Activated CD4-positive, alpha-beta T cell treated with anti-CD3 and anti-CD28 coated beads, Interleukin-10, Interleukin-2, amounts not matched to agents 100 ng/mL and 50 ng/mL, durations not matched to agents 16 hours and 8 hours (primary cell): ENCODE results near the gene MTMR6.

Experiments
- DNase-seq: peaks from one replicate; pipeline ENCODE4 v3.0.0-alpha.2; 2020

MTMR6 gene

GRCh38 chr13:25276748-25277147 is 10.5 kb downstream of the MTMR6 start:
- peak; percentile 77 for DNase-seq

DNA sequence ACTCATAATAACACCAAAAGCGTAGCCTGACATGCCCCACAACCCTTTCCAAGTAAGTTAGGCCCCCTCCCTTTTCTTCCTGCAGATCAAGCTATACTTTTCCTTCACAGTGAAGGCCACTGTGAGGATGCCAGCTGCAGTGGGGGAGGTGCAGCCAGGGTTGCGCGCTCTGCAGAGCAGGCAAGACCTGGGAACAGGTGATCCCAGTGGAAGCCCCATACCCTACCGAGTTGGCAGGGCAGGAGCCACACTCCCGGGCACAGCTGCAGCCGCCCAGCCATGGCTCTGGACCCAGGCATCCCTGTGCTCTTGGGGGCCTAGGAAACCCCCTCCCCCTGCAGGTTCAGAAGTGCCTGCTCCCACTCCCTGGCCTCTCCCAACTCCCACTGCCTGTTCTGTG is 18.7 kb downstream of the MTMR6 start:
- DNase-seq: no peak

- peak; percentile 27 for DNase-seq
These were observed 19.6 kb downstream of the MTMR6 start for GRCh38 chr13:25267715-25268114.

GRCh38 chr13:25266706-25267105 is 20.6 kb downstream of the MTMR6 start:
- DNase-seq: no peak

- no peak for DNase-seq
These were observed 25.0 kb downstream of the MTMR6 start for GRCh38 chr13:25262261-25262660.

- DNase-seq: no peak
These were observed 33.6 kb downstream of the MTMR6 start for GRCh38 chr13:25253702-25254101.

GRCh38 chr13:25252752-25253151 is 34.5 kb downstream of the MTMR6 start:
- no peak for DNase-seq

GRCh38 chr13:25252225-25252624 is 35.1 kb downstream of the MTMR6 start:
- no peak for DNase-seq

GRCh38 chr13:25249001-25249543 is 38.2 kb downstream of the MTMR6 start:
- DNase-seq: peak; percentile 11

DNA sequence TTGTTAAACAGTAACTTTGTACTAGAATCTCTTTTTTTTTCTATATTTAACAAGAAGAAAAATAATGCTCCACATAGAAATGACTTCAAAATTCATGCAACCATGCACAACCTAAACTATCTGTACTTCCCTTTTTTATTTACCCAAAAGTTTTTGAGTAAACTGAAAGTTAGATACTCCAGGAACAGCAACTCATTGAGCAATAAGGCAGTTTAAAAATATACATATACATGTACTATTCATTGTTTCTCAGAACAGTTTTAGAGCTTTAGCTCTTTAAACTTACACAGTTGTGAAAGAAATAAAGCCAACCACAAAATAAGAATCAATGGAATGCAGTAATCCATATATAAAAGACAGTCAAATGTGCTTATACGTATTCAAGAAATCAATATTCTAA is 39.2 kb downstream of the MTMR6 start:
- DNase-seq: no peak

DNA sequence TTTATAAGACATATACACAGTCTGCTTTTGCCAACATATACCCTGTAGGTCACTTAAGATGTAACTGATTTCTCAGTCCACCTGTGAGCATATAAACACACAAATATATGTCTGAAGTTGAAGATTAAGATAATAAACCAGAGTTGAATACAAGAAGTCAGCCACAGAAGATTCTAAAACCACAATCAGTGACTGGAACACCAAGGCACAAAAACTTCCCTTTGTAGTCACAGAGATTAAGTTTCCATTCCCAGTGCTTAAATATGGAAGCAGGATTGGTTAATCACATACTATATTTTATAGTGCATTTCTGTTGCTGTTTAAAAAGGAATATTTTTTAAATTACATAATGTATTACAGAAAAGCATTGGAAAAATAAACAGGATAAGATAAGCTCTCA is 39.9 kb downstream of the MTMR6 start:
- no peak for DNase-seq

DNA sequence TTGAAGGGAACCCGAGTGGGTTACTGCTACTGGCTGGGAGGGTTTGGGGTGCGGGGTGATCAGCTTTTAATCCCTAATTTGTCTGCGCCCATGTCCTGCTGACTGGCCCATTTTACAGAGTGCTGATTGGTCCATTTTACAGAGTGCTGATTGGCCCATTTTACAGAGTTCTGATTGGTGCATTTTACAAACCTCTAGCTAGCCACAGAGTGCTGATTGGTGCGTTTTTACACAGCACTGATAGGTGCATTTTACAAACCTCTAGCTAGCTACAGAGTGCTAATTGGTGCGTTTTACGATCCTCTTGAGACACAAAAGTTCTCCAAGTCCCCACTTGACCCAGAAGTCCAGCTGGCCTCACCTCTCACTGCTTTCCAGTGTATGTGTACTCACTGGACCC is 43.2 kb downstream of the MTMR6 start:
- DNase-seq: no peak

GRCh38 chr13:25242956-25243355 is 44.3 kb downstream of the MTMR6 start:
- no peak for DNase-seq

DNA sequence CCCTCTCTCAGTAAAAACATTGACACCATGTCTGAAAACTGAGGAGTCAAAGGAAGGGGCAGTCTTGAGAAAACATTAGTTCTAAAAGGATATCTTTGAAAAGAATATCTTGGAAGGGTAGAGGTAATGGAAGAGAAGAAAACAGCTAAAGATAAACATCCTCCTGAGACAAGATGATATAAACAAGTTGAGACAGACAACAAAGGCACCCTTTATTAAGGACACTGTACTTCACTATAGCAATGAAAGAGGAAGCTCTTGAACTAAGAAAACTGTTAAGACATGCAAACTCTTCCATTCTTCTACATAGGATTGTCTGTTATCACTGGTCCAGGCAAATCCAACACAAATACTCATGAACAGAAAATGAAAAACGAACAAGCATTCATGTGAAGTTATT is 46.3 kb downstream of the MTMR6 start:
- DNase-seq: no peak

DNA sequence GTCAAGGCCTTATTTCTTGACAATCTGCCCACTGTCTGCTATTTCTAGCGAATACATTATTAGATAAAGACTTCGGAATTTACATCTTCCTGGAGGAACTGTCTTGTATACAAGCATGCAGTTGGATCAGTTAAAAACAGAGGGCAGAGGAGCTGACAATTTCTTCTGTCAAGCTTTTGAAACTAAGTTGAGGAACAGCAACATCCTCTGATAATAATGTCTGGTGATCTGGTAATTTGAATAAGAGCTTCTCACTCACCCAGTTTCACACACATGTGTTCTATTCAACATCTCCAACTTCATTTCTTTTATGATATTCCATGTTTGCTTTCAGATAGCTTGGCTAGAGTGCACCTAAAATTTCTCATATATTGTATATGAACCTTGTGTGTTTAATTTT is 50.2 kb downstream of the MTMR6 start:
- DNase-seq: no peak

GRCh38 chr13:25233861-25234260 is 53.4 kb downstream of the MTMR6 start:
- DNase-seq: no peak

DNA sequence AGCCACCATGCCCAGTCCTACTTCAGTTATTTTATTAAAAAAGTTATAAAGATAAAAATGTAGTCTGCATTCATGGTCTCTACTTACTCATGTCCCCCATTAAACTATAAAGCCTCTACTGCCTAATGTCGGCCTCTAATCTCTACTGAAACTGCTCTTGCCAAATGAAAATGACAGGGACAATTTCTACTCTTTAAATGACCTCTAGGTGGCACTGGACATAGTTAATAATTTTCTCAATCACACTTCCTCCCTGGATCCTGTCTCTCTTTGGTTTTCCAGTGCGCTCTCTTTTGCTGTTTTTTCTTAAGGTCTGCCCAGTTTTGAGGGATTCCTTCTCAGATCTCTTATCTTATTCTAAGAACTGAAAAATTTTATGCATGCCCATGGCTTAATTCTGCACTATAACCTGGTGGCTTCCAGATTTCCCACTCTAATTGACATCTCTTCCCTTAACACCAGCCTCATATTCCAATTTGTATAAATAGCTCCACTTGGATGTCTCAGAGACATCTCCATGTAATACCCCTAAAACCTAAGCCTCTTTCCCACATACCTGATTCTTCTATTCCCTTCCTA is 54.3 kb downstream of the MTMR6 start:
- DNase-seq: peak; percentile 42

DNA sequence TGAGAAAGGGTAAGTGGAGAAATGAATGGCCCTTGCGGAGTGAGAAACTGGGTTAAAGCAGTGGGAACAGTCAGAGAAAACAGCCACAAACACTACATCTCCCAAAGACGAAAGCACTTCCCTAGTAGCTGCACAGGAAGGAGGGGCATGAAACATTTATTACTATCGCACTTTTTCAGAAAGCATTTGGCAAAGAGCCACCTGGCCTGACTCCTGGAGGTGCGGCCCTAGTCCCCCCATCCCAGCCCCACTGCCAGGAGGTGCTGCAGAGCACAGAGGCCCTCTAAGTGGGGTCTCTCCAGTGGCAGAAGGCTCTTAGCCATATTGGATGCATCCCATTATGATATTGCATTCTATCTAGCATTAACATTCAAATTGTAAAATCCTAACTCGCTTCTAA is 55.8 kb downstream of the MTMR6 start:
- no peak for DNase-seq

GRCh38 chr13:25227690-25228089 is 59.6 kb downstream of the MTMR6 start:
- DNase-seq: no peak

- DNase-seq: no peak
These were observed 61.3 kb downstream of the MTMR6 start for GRCh38 chr13:25225970-25226369.

GRCh38 chr13:25224151-25224550 is 63.1 kb downstream of the MTMR6 start:
- DNase-seq: no peak

GRCh38 chr13:25222740-25223139 is 64.5 kb downstream of the MTMR6 start:
- no peak for DNase-seq

DNA sequence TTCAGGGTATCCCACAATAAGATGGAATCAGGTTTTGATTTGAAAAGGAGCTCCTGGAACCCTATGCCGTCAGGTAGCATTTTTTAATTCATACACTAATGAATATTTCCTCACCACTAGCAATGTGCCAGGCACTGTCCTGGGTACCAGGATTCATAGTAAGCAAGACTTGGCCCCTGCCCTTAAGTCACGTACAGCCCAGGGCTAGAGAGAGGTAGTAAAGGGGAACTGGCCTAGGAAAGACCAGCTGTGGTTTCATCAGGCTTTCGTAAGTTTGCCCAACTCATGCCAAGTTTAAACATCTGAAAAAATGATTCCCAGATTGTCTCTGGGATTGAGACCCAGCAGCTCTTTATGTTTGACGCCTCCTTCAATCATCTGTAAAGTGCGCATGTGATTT is 69.3 kb downstream of the MTMR6 start:
- DNase-seq: no peak

GRCh38 chr13:25217023-25217885 is 70.0 kb downstream of the MTMR6 start:
- peak; percentile 16 for DNase-seq

GRCh38 chr13:25215253-25215575 is 72.1 kb downstream of the MTMR6 start:
- no peak for DNase-seq
